ENCODE measurements around the gene HPGDS. TPM values are rescaled to one million over a fixed set of nuclear protein-coding genes. Genes with fewer than 3 reads are reported as not detected.

HPGDS gene
- polyA plus RNA-seq, 1 of the 3 experiments (the other 2 are of a cell fraction): not detected

DNA sequence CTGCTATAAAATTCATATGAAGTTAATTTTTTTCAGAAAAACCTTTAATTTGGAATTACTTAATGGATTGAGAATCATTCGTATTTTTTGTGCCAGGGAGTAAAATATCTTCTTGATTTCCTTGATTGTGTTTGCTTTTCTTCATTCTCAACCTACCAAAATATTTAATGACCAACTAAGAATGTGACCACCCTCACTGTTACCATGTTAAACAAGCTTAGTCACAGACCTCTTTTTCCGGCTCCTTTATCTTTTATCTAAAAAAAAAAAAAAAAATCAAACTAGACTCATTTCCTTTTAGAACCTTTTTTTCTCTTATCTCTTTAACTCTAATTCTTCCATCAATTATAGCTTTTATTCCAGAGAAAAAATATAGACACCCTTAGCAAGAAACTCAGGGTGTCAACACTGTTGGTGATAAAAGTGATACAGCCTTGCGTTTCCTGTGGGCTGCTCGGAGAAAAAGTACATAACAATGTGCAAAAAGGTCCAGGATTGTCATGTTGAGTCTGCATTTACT is 20.6 kb upstream of the HPGDS start:
- no peaks in the 10 kb centered on the region for H3K79me2 ChIP-seq (ENCODE audit: insufficient read depth)
- peak overlapping the region; percentile 42; the same call in 1 of the 2 replicates for H2AFZ ChIP-seq (ENCODE audit: low read depth)
- no peaks in the 10 kb centered on the region for H3K36me3 ChIP-seq (replicated peaks in 1 of 2; ENCODE audit: control insufficient read depth in 1 of 2, insufficient read depth in 2 of 2, low read length in 1 of 2)
- H3K4me2 ChIP-seq: no peak overlapping the region; the same call in 1 of the 2 replicates
- H3K4me3 ChIP-seq (ENCODE audit: low read depth in 2 of 2, low read length in 1 of 2): no peak overlapping the region
- peaks cover 15% of the 10 kb centered on the region in 2 experiments; a peak in 3 of 4 replicates for H3K4me1 ChIP-seq (ENCODE audit: control insufficient read depth in 1 of 2, insufficient read depth in 2 of 2, low read depth in 1 of 2, low read length in 1 of 2)
- peaks cover 32% of the 10 kb centered on the region for H3F3A ChIP-seq (replicated peaks; ENCODE audit: insufficient read depth)
- H3K27ac ChIP-seq (ENCODE audit: low read depth in 2 of 2, low read length in 1 of 2): peak overlapping the region; percentile 44 to 67; a peak in 3 of 4 replicates
- H3K9ac ChIP-seq: no peak overlapping the region
- no peaks in the 10 kb centered on the region for H3K27me3 ChIP-seq (ENCODE audit: insufficient read depth)
- H3K9me3 ChIP-seq: no peaks in the 10 kb centered on the region
- H4K20me1 ChIP-seq (ENCODE audit: insufficient read depth): no peaks in the 10 kb centered on the region
- no peak for TF ChIP-seq ZBTB33 (IDR thresholded peaks at IDR 0.05; ENCODE audit: borderline replicate concordance, low read depth)
- ChIA-PET POLR2A (no interaction called here), CTCF (no interaction called here)
- H3K9me2 ChIP-seq: no peaks in the 10 kb centered on the region
- WGBS (ENCODE audit: low lambda C conversion rate): 76% methylated on average over 4 of the region's 4 CpGs
- DNase-seq: no peak

- DNase-seq: no peak
- Histone ChIP-seq H3K4me2 (no peak overlapping the region), H3K9me3 (no peaks in the 10 kb centered on the region), H3K4me3 (ENCODE audit: low read depth in 2 of 2, low read length in 1 of 2) (no peak overlapping the region), H2AFZ (ENCODE audit: low read depth) (no peak overlapping the region), H3K36me3 (replicated peaks in 1 of 2; ENCODE audit: control insufficient read depth in 1 of 2, insufficient read depth in 2 of 2, low read length in 1 of 2) (no peaks in the 10 kb centered on the region), H4K20me1 (ENCODE audit: insufficient read depth) (no peaks in the 10 kb centered on the region), H3K9me2 (no peaks in the 10 kb centered on the region), H3K27me3 (ENCODE audit: insufficient read depth) (no peaks in the 10 kb centered on the region), H3K4me1 (ENCODE audit: control insufficient read depth in 1 of 2, insufficient read depth in 2 of 2, low read depth in 1 of 2, low read length in 1 of 2) (peaks cover 15% of the 10 kb centered on the region in 2 experiments; a peak in 3 of 4 replicates), H3F3A (replicated peaks; ENCODE audit: insufficient read depth) (peaks cover 24% of the 10 kb centered on the region), H3K27ac (ENCODE audit: low read depth in 2 of 2, low read length in 1 of 2) (no peak overlapping the region), H3K79me2 (ENCODE audit: insufficient read depth) (no peaks in the 10 kb centered on the region), H3K9ac (no peak overlapping the region)
- CTCF ChIA-PET: interaction anchor here (0.6 to 0.7 kb wide), 2 partner anchors 23 to 43 kb away, joined by 3 read pairs; no protein-coding TSS in a partner anchor
- POLR2A ChIA-PET: no interaction called here
- TF ChIP-seq, protein P1, sequence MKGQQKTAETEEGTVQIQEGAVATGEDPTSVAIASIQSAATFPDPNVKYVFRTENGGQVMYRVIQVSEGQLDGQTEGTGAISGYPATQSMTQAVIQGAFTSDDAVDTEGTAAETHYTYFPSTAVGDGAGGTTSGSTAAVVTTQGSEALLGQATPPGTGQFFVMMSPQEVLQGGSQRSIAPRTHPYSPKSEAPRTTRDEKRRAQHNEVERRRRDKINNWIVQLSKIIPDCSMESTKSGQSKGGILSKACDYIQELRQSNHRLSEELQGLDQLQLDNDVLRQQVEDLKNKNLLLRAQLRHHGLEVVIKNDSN (IDR thresholded peaks at IDR 0.05; ENCODE audit: borderline replicate concordance, low read depth): no peak
- TF ChIP-seq GABPA (IDR thresholded peaks at IDR 0.05; ENCODE audit: low read depth): no peak
- no peak for TF ChIP-seq YY1 (IDR thresholded peaks at IDR 0.05; ENCODE audit: low read depth)
- no peak for TF ChIP-seq MEF2A (IDR thresholded peaks at IDR 0.05; ENCODE audit: borderline replicate concordance, low read depth)
- TF ChIP-seq NRF1 (IDR thresholded peaks at IDR 0.05; ENCODE audit: low read depth, low read length): no peak
- no peak for TF ChIP-seq POLR2AphosphoS5 (IDR thresholded peaks at IDR 0.05; ENCODE audit: low read depth, low read length)
- TF ChIP-seq RAD21 (IDR thresholded peaks at IDR 0.05; ENCODE audit: low read length): no peak
- no peak for TF ChIP-seq MAX (IDR thresholded peaks at IDR 0.05; ENCODE audit: low read depth)
- no peak for TF ChIP-seq RXRA (IDR thresholded peaks at IDR 0.05; ENCODE audit: borderline replicate concordance, low read depth)
- TF ChIP-seq FOXM1 (IDR thresholded peaks at IDR 0.05; ENCODE audit: low read depth): no peak
- TF ChIP-seq CHD2 (IDR thresholded peaks at IDR 0.05; ENCODE audit: low read length, partially characterized antibody): no peak
- no peak for TF ChIP-seq SMC3 (IDR thresholded peaks at IDR 0.05; ENCODE audit: low read depth, low read length)
- no peak for TF ChIP-seq FOSL2 (IDR thresholded peaks at IDR 0.05; ENCODE audit: borderline replicate concordance, low read depth)
- TF ChIP-seq EP300 (IDR thresholded peaks at IDR 0.05; ENCODE audit: borderline replicate concordance in 1 of 2, low read depth in 1 of 2, low read length in 1 of 2): no peak
- TF ChIP-seq, protein P2, sequence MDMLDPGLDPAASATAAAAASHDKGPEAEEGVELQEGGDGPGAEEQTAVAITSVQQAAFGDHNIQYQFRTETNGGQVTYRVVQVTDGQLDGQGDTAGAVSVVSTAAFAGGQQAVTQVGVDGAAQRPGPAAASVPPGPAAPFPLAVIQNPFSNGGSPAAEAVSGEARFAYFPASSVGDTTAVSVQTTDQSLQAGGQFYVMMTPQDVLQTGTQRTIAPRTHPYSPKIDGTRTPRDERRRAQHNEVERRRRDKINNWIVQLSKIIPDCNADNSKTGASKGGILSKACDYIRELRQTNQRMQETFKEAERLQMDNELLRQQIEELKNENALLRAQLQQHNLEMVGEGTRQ (IDR thresholded peaks at IDR 0.05; ENCODE audit: borderline replicate concordance, low read depth, low read length): no peak
- TF ChIP-seq ZBTB33 (IDR thresholded peaks at IDR 0.05; ENCODE audit: borderline replicate concordance, low read depth): no peak
- TF ChIP-seq ELF1 (IDR thresholded peaks at IDR 0.05): no peak
- WGBS (ENCODE audit: low lambda C conversion rate): 55% methylated on average over 4 of the region's 4 CpGs
These were observed 17.2 kb upstream of the HPGDS start for GRCh38 chr4:94359838-94360237.

Measured in SK-N-SH (cell line).